ENCODE measurements around the gene BTBD10. TPM values are rescaled to one million over a fixed set of nuclear protein-coding genes. Genes with fewer than 3 reads are reported as not detected.
A peak's percentile ranks its signal among the peaks of the same experiment; 100 is the strongest.

The BTBD10 gene
- 29.6 TPM for total RNA-seq (2021; ENCODE audit: unreplicated experiment)
- polyA plus RNA-seq (2012; ENCODE audit: insufficient read length) = 19.2 TPM
- percentile 83 among the genes with signal in this experiment for Bru-seq, nascent RNA
- percentile 79 among the genes with signal in this experiment for BruChase-seq, experiment 1, labeled RNA remaining after a 2-hour chase
- BruChase-seq, experiment 2, labeled RNA remaining after a 6-hour chase = percentile 73 among the genes with signal in this experiment
- long read RNA-seq, transcript BTBD10-208 (8 exons, 1,662 nt) = major isoform, 32 of 81 reads
- long read RNA-seq, transcript BTBD10-201 (9 exons, 2,504 nt) = minor isoform, 27 of 81 reads
- long read RNA-seq, partial matches to known transcripts = 3 of 81 reads
- long read RNA-seq, other reads (novel, unspliced or antisense) = 19 of 81 reads

- POLR2A ChIA-PET = interaction anchor here (0.5 to 1.1 kb wide), 5 partner anchors 9 to 253 kb away, joined by 3 to 5 read pairs (median 4); no protein-coding TSS in a partner anchor
- CTCF ChIA-PET = interaction anchor here (0.7 to 0.8 kb wide), 2 partner anchors 14 to 257 kb away, joined by 3 read pairs; no protein-coding TSS in a partner anchor
- ATAC-seq = peak; percentile 99
- no peaks in the 10 kb centered on the region for H3K9me3 ChIP-seq (ENCODE audit: control insufficient read depth, insufficient read depth, low read depth, low read length)
- no peaks in the 10 kb centered on the region for H3K36me3 ChIP-seq (ENCODE audit: control insufficient read depth, insufficient read depth, low read length)
- BruUV-seq (replicated peaks) = TSS peak; percentile 99
- intact Hi-C loops (cut with micrococcal nuclease; ENCODE audit: unreplicated experiment) (loop anchor here (10.0 kb wide), 1 partner anchor 202 kb away; the partner anchor contains the start of gene FAR1), in situ Hi-C loops (cut with HindIII; ENCODE audit: low pct_unique_long_range_greater_than_20kb, low sequenced_read_pairs) (no loop called here)
- peak; percentile 80 for DNase-seq (ENCODE audit: low read depth, low spot score)
- peak within 1 kb of the TSS; percentile 92 to 97 for H3K4me3 ChIP-seq (ENCODE audit: low read depth in 2 of 2, low read length in 2 of 2)
- peak; percentile 15 to 66; a peak in 3 of 4 replicates for TF ChIP-seq REST (IDR thresholded peaks at IDR 0.05; ENCODE audit: insufficient read depth in 1 of 2, low read depth in 2 of 2, low read length in 1 of 2)
- TF ChIP-seq POLR2AphosphoS5 (IDR thresholded peaks at IDR 0.05; ENCODE audit: low read depth, low read length) = peak; percentile 96
- TF ChIP-seq CTCF (IDR thresholded peaks at IDR 0.05) = no peak
- TF ChIP-seq SIN3A (IDR thresholded peaks at IDR 0.05; ENCODE audit: borderline replicate concordance, insufficient read depth, low read depth, low read length) = peak; percentile 90; the same call in 1 of the 2 replicates
- no peak for TF ChIP-seq TCF7L2 (IDR thresholded peaks at IDR 0.05; ENCODE audit: low read depth, low read length)
- peaks cover 9% of the 10 kb centered on the region for H3K4me1 ChIP-seq (ENCODE audit: control insufficient read depth, insufficient read depth, low read length)
- H3K27ac ChIP-seq (ENCODE audit: low read length) = peak within 1 kb of the TSS; percentile 91
- H3K27me3 ChIP-seq (ENCODE audit: control insufficient read depth, insufficient read depth, low read length) = no peaks in the 10 kb centered on the region
Observed at GRCh38 chr11:13462901-13463778, at the start of gene BTBD10. Gene BTBD10 (minus strand): TSS chr11:13463222. CDS start chr11:13445124, 18,098 bp downstream.

- in situ Hi-C loops (cut with HindIII; ENCODE audit: low pct_unique_long_range_greater_than_20kb, low sequenced_read_pairs) = no loop called here
- intact Hi-C loops (cut with micrococcal nuclease; ENCODE audit: unreplicated experiment) = no loop called here
- DNase-seq (ENCODE audit: low read depth, low spot score) = no peak
- H3K4me3 ChIP-seq (ENCODE audit: low read depth in 2 of 2, low read length in 2 of 2) = no peak overlapping the region
- ATAC-seq = no peak
- TF ChIP-seq CTCF (IDR thresholded peaks at IDR 0.05) = no peak
- no peak for TF ChIP-seq POLR2AphosphoS5 (IDR thresholded peaks at IDR 0.05; ENCODE audit: low read depth, low read length)
- TF ChIP-seq REST (IDR thresholded peaks at IDR 0.05; ENCODE audit: insufficient read depth in 1 of 2, low read depth in 2 of 2, low read length in 1 of 2) = no peak
- TF ChIP-seq SIN3A (IDR thresholded peaks at IDR 0.05; ENCODE audit: borderline replicate concordance, insufficient read depth, low read depth, low read length) = no peak
- no peak for TF ChIP-seq TCF7L2 (IDR thresholded peaks at IDR 0.05; ENCODE audit: low read depth, low read length)
- CTCF ChIA-PET = no interaction called here
- peaks cover 3% of the 10 kb centered on the region for H3K27me3 ChIP-seq (ENCODE audit: control insufficient read depth, insufficient read depth, low read length)
- no TSS peak for BruUV-seq (replicated peaks)
- POLR2A ChIA-PET = no interaction called here
- H3K27ac ChIP-seq (ENCODE audit: low read length) = no peak overlapping the region
- no peaks in the 10 kb centered on the region for H3K36me3 ChIP-seq (ENCODE audit: control insufficient read depth, insufficient read depth, low read length)
- no peaks in the 10 kb centered on the region for H3K4me1 ChIP-seq (ENCODE audit: control insufficient read depth, insufficient read depth, low read length)
- no peaks in the 10 kb centered on the region for H3K9me3 ChIP-seq (ENCODE audit: control insufficient read depth, insufficient read depth, low read depth, low read length)
Observed at GRCh38 chr11:13503393-13503792, 40.4 kb upstream of the BTBD10 start.

All from Panc1 (cell line).